Rectal smooth muscle tissue (tissue), 1 donor: ENCODE measurements around the gene CHI3L1.

Experiments
- H3K27ac ChIP-seq: one replicate; pipeline ENCODE4 v1.7.0; 2013; ENCODE audit warnings: low read depth, low read length, inconsistent platforms
- H3K27me3 ChIP-seq: one replicate; pipeline ENCODE4 v1.7.0; 2013; ENCODE audit warnings: low read length; ENCODE audit not compliant: control insufficient read depth, insufficient read depth
- H3K36me3 ChIP-seq: one replicate; pipeline ENCODE4 v1.7.0; 2013; ENCODE audit warnings: low read length; ENCODE audit not compliant: control insufficient read depth, insufficient read depth
- H3K4me1 ChIP-seq: one replicate; pipeline ENCODE4 v1.7.0; 2013; ENCODE audit warnings: low read length; ENCODE audit not compliant: control insufficient read depth, insufficient read depth
- H3K4me3 ChIP-seq: one replicate; pipeline ENCODE4 v1.7.0; 2013; ENCODE audit warnings: low read length
- H3K9ac ChIP-seq: one replicate; pipeline ENCODE4 v1.7.0; 2013; ENCODE audit warnings: low read length

The CHI3L1 gene

DNA sequence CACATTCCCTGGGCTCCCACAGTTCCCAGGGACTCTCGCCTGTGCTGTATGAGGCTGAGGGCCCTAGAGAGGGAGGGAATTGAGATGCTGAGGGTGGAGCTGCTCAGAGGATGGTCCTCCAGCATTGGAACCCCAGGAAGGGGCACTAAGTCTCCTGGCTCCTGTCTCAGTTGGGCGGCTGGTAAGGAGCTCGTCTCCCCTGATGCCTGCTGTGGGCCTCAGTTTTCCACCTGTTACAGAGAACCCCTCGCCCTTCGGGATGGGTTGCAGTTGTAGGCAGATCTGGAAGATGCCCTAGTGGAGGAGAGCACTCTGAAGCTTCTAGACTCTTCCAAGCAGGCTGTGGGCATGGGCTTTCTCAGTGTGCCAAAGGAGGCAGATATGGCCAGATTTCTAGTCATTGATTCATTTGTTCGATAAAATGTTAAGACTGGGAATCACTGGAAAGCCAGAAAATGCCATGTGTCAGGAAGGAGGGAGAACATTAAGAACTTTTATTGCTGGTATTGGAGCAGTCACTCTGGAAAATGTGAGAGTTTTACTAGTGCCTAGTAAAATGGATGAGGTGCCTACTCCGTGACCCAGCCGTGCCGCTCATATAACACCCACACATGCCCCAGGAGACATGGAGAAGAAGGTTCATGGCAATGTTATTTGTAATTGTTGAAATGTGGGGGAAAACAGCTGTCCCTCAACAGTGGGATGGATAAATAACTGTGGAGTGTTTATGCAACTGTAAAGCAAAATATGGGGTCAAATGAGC, 10.1 kb downstream of the CHI3L1 start:
- H3K4me3 ChIP-seq = no peak overlapping the region
- H3K9ac ChIP-seq = no peak overlapping the region
- no peaks in the 10 kb centered on the region for H3K36me3 ChIP-seq
- H3K27ac ChIP-seq = no peak overlapping the region
- H3K4me1 ChIP-seq = no peaks in the 10 kb centered on the region
- no peaks in the 10 kb centered on the region for H3K27me3 ChIP-seq

DNA sequence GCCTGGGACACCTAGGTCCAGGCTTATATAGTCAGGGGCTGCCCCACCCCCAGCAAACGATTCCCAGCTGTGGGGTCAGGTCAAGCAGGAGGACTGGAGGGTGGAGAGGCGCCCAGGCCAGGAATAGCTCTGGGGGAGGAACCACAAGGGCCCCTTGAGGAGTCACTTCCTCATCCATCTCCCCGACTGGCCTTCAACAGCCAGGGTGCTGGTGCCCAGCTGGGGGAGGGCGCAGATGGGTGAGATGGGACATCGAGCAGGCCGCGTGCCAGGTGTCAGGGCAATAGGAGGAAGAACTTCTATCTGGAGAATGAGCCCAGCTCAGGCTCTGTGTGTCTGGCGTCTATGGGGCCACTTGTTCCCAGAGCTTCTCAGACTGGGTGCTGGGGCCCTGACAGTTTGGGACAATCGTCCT, 10.7 kb downstream of the CHI3L1 start:
- Histone ChIP-seq H3K4me3 (no peak overlapping the region), H3K27me3 (no peaks in the 10 kb centered on the region), H3K36me3 (no peaks in the 10 kb centered on the region), H3K27ac (no peak overlapping the region), H3K9ac (no peak overlapping the region), H3K4me1 (no peaks in the 10 kb centered on the region)

DNA sequence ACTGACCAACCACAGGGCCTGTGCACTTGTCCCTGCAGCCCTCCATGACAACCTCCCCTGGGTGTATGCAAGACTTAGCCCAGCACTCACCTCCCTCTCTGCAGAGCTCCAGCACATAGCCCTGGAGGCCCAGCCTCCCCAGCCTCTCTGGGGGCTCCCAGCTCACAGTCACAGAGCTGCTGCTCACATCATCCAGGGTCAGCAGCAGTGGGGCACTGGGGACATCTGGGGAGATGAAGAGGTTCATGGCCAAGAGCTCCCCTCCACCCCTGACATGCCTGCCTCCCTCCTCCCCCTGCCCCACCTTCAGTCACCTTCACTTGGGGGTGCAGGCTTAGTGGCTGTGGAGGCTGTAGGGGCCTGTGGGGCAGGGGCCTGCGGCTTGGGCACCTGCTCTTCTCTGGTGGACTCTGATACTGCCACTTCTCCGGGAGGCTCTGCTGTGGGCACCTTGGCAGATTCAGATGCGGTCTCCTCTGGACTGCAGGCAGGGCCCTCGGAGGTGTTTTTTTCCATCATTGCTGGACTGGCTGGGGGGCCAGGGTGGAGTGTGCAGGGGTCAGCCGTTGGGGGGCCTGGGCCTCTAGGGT, 11.2 kb downstream of the CHI3L1 start, which contains the start of gene MYBPH:
MYBPH (minus strand) TSS at position 590 of the 590 bp plus-strand sequence; CDS start at position 519, 71 bp downstream.
- Histone ChIP-seq H3K9ac (no peak within 1 kb of the TSS), H3K27me3 (no peaks in the 10 kb centered on the region), H3K27ac (no peak within 1 kb of the TSS), H3K4me1 (no peaks in the 10 kb centered on the region), H3K4me3 (no peak within 1 kb of the TSS), H3K36me3 (no peaks in the 10 kb centered on the region)

DNA sequence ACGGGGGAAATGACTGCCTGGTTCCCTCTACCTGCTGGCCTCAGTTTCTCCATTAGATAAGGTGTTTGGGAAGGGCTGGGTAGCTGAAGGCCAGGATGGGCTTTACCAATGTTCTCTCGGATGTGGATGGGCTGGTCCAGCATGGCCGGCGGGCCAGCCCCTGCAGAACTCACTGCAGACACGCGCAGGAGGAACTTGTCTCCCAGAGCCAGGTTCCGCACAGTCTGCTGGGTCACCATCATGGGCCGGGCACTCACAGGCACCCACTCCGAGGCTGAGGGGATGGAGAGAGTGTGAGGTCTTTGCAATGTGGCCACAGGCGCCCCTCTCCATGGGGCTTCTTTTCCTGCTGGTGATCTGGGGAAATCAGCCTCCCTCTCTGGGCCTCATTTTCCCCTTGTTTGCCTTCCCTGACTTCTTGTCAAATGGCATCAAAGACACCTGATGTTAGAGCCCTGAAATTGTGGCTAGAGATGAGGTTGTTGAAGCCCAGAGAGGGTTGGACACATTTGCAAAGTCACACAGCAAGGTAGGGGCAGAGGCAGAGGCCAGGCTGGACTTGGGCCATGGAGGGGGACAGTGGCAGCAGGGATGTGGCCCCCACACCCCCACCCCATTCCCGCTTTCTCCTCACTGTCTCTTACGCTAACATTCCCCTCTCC, 12.0 kb downstream of the CHI3L1 start:
- Histone ChIP-seq H3K4me3 (no peak overlapping the region), H3K27ac (no peak overlapping the region), H3K4me1 (no peaks in the 10 kb centered on the region), H3K27me3 (no peaks in the 10 kb centered on the region), H3K9ac (no peak overlapping the region), H3K36me3 (no peaks in the 10 kb centered on the region)

DNA sequence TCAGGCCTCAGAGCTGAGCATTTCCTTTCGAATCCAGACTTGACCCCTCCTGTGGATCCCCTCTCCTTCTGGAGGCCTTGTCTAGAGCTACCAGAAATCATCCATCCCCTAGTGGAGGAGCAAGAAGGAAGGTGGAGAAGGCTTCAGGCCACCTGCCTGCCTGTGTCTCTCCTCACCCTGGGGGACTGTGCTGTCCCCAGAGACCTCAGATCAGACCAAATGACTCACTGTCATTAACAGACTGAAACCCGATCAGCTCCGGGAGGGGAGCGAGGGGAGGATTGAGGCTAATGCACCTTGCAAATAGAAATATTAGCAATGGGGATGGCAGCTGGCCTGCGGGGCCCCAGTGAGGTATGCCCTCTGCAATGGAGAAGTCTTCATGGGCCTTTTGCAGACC, 12.9 kb downstream of the CHI3L1 start:
- Histone ChIP-seq H3K36me3 (no peaks in the 10 kb centered on the region), H3K4me1 (no peaks in the 10 kb centered on the region), H3K27me3 (no peaks in the 10 kb centered on the region), H3K27ac (no peak overlapping the region), H3K4me3 (no peak overlapping the region), H3K9ac (no peak overlapping the region)

DNA sequence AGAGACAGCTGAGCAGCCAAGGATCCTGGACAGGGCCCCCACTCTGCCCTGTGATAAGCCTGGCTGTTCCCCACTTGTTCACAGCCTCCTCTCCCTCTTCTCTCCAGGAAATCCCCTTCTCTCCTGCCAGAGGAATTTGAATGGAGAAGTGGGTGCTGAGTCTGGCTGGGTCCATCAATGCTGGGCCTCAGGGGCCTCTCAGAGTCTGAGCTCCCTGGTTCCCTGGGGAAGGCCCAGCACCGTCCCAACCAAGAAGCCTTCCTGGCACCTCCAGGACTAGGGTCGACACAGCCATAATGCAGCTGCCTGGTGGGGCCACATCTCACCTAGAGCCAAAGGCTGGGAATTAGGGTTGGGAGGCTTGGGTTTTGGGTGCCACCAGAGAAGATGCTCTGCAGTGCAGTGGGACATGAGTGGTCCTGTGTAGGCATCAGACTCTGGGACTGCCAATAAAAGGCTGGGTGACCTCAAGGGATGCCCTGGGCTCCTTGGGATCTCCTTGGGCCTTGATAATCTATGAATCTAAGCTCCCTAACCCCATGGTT, 13.4 kb downstream of the CHI3L1 start:
- Histone ChIP-seq H3K4me3 (no peak overlapping the region), H3K4me1 (no peaks in the 10 kb centered on the region), H3K36me3 (no peaks in the 10 kb centered on the region), H3K27ac (no peak overlapping the region), H3K9ac (no peak overlapping the region), H3K27me3 (no peaks in the 10 kb centered on the region)

DNA sequence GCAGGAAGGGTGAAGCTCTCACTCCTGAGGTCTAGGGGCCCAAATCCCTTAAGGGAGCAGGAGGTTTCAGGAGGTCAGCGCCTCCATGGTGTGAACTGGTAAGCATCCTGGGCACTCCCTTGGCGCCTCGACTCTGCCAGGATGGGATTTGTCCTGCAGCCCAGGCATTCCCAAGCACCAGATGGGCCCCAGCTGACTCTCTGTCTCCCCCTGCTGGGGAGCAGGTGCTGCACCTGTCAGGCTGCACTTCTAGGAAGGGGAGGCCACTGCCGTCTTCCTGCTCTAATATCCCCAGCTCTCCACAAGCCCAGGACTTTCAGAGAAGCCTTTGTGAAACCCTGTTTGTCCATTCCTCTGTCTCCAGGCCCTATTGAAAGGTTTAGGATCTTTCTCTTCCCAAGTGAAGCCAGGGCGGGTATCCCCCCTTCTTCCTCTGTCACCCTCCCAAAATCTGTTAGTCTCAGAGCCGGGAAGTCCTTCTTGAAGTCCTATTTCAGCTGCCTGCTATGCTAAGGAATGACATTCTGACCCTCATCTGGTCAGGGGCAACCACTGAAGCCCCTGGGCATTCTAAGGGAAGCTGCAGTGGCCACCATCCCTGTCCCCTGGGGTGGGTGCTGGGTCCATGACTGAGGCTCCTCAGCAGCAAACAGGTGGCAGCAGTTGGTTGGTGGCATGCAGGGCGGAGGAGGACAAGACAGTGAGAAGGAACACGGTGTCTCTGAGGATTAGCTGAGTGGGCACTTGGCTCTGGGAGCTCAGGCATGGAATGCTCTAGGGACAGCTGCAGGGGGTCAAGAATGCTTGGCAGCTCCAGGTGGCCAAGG, 14.1 kb downstream of the CHI3L1 start:
- no peak overlapping the region for H3K9ac ChIP-seq
- H3K4me3 ChIP-seq = no peak overlapping the region
- H3K27ac ChIP-seq = no peak overlapping the region

DNA sequence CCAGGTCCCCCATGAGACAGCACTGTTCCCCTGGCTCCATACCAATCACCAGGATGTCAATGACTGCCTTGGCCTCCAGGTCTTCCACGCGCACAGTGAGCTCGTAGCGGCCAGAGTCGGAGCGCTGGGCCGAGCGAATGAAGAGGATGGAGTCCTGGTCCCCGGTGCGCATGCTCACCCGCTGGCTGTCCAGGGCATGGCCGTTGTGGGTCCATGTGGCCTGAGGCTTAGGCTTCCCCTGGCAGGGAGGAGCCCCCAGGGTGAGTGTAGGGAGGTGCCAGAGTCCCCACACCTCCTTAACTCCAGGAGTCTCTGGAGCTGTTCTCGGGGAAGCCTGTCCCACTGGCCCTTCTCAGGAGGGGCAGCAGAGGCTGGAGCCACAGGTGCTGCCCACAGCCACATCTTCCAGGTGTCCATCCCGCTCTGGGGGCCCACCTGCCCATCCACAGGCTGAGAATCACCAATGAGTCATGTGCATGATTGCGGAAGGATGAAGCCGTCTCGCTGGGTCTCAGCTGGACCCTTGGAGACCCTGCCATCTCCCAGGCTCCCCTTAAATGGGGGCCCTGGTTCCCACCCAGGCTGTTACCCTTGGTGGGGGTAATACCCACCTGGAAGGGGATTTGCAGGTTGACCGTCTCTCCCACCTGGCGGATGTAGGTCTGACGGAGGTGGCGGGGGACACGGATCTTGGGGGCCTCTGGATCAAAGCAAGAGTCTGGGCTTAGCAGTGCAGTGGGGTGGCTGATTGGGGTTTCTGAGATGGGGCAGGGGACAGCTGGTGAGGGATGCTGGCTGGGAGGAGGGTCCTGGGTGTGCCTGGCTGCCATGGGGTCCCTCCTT, 14.9 kb downstream of the CHI3L1 start:
- no peak overlapping the region for H3K4me3 ChIP-seq
- no peaks in the 10 kb centered on the region for H3K36me3 ChIP-seq
- peak overlapping the region; percentile 13 for H3K9ac ChIP-seq
- no peak overlapping the region for H3K27ac ChIP-seq
- H3K4me1 ChIP-seq = no peaks in the 10 kb centered on the region
- no peaks in the 10 kb centered on the region for H3K27me3 ChIP-seq

More for the DNA sequence above, 14.1 kb downstream of the CHI3L1 start:
- H3K36me3 ChIP-seq = no peaks in the 10 kb centered on the region
- no peaks in the 10 kb centered on the region for H3K4me1 ChIP-seq
- no peaks in the 10 kb centered on the region for H3K27me3 ChIP-seq

DNA sequence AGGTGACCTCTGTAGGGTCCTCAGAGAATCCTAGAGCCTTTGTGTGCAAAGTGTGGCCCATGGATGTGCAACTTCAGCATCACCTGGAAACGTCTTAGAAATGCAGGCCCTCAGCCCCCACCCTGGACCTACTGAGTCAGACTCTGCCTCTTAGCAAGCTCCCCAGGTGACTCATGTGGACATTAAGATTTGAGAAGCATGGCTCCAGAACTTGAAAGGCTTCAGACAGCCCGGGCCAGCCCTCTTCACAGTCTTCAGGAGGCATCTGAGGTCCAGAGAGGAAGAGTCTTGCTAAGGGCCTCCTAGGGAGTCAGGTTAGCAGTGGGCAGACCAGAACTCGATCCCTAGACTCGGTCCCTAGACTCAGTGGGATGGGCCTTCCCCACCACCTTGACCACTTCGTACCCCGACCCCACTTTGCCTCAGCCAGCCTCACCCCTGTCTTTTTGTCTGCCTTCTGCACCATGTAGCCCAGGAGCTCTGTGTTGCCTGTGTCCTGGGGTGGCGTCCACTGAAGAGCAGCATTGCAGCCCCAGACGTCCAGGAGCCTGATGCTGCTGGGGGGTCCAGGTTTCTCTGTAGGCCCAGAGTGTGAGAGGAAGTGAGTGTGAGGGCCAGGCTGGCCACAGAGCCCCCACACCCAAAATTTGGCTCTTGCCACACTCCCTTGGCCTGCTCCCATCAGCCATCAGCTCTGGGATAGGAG, 15.7 kb downstream of the CHI3L1 start:
- Histone ChIP-seq H3K4me1 (no peaks in the 10 kb centered on the region), H3K9ac (no peak overlapping the region), H3K4me3 (no peak overlapping the region), H3K27me3 (no peaks in the 10 kb centered on the region), H3K27ac (no peak overlapping the region), H3K36me3 (no peaks in the 10 kb centered on the region)

DNA sequence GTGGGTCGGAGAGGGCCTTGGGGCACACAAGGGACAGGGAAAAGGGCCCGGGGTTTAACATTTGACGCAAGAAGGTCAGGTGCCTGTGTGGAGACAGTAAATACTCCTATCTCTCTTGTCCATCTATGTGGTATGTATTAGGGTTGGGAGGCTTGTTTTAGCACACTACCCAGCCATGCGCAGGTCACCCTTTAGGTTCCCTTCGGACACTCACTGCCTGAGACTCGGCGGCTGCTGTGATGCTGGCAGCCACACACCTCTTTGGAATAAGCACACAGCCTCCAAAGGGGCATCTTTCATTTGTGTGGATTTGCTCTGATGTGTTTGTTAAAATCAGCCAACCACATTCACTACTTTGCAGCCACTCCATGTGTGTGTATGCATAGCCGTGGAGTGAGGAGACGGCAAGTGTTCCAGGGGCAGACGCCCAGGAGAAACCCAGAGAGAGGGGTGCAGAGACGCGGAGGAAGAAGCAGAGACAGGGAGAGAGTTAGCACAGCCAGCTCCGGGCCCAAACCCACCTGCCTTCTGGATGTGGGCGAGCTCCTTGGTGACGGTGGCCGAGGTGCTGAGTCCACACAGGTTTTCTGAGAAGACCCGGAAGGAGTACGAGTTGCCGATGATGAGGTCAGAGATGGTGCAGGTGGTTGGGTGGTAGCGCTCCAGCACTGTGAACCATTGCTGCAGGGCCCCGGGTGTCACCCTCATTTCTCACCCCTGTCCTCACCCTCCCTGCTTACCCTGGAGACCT, 16.6 kb downstream of the CHI3L1 start:
- Histone ChIP-seq H3K4me3 (no peak overlapping the region), H3K36me3 (no peaks in the 10 kb centered on the region), H3K4me1 (no peaks in the 10 kb centered on the region), H3K9ac (no peak overlapping the region), H3K27ac (no peak overlapping the region), H3K27me3 (no peaks in the 10 kb centered on the region)
